ENCODE results near the gene BPIFB6.

BPIFB6 gene

DNA sequence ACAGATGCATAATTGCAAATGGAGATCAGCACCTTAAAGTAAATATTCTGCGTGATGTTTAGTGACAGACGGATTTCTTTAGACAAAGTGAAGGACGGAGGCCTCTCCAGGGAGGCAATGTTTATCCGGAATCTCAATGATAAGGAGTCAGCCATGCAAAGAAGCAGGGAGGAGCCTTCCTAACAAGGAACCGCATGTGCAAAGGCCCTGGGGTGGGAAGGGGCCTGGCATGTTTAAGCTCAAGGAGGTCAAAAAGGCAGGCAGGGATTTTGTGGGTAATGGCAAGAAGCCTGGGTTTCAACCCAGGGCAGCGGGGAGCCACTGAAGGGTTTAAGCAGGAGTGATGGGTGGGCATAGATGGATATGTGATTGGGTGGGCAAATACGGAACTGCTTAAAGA lies 22.9 kb downstream of the BPIFB6 start:
- Mint-ChIP-seq H3K9me3 (no peaks in the 10 kb centered on the region), H3K4me3 (no peak overlapping the region), H3K36me3 (ENCODE audit: low read depth) (no peaks in the 10 kb centered on the region), H3K4me1 (ENCODE audit: low read depth) (no peaks in the 10 kb centered on the region), H3K27ac (no peak overlapping the region), H3K27me3 (no peaks in the 10 kb centered on the region)

GRCh38 chr20:33054791-33055190 lies 23.3 kb downstream of the BPIFB6 start:
- Mint-ChIP-seq H3K4me3 (no peak overlapping the region), H3K36me3 (ENCODE audit: low read depth) (no peaks in the 10 kb centered on the region), H3K4me1 (ENCODE audit: low read depth) (no peaks in the 10 kb centered on the region), H3K9me3 (no peaks in the 10 kb centered on the region), H3K27ac (no peak overlapping the region), H3K27me3 (no peaks in the 10 kb centered on the region)

GRCh38 chr20:33059136-33059535 lies 27.7 kb downstream of the BPIFB6 start:
- H3K9me3 Mint-ChIP-seq: no peaks in the 10 kb centered on the region
- H3K36me3 Mint-ChIP-seq (ENCODE audit: low read depth): no peaks in the 10 kb centered on the region
- no peak overlapping the region for H3K4me3 Mint-ChIP-seq
- no peaks in the 10 kb centered on the region for H3K27me3 Mint-ChIP-seq
- no peak overlapping the region for H3K27ac Mint-ChIP-seq
- H3K4me1 Mint-ChIP-seq (ENCODE audit: low read depth): no peaks in the 10 kb centered on the region

DNA sequence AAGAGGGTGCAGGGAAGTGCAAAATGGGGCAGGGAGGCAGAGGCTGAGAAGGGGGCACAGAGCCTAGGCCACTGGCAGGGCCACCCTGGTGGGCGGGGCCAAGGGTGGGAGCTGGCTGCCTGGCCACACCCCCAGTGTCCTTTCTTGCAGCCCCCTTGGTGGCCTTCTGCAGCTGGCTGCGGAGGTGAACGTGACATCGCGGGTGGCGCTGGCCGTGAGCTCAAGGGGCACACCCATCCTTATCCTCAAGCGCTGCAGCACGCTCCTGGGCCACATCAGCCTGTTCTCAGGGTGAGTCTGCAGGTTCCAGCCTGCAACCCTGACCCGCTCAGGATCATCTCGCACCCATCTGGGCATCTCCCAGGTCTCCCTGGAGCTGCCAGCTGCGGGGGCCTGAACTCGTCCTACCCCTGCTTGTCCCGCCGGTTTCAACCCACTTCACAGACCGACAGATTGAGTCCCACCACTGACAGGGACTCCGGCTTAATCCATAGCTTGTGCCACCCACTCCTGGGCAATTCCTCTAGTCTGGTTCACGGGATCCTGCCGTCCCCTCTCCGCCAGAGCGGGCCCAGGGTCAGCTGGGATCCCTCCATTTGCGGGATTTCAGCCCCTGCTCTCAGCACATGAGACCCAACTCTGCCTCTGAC lies 28.4 kb downstream of the BPIFB6 start:
- Mint-ChIP-seq H3K36me3 (ENCODE audit: low read depth) (no peaks in the 10 kb centered on the region), H3K27me3 (no peaks in the 10 kb centered on the region), H3K9me3 (no peaks in the 10 kb centered on the region), H3K4me3 (no peak overlapping the region), H3K4me1 (ENCODE audit: low read depth) (no peaks in the 10 kb centered on the region), H3K27ac (no peak overlapping the region)

- Mint-ChIP-seq H3K9me3 (no peaks in the 10 kb centered on the region), H3K27me3 (no peaks in the 10 kb centered on the region), H3K4me1 (ENCODE audit: low read depth) (no peaks in the 10 kb centered on the region), H3K4me3 (no peak overlapping the region), H3K27ac (no peak overlapping the region), H3K36me3 (ENCODE audit: low read depth) (no peaks in the 10 kb centered on the region)
These were observed 30.2 kb downstream of the BPIFB6 start for GRCh38 chr20:33061658-33062028.

DNA sequence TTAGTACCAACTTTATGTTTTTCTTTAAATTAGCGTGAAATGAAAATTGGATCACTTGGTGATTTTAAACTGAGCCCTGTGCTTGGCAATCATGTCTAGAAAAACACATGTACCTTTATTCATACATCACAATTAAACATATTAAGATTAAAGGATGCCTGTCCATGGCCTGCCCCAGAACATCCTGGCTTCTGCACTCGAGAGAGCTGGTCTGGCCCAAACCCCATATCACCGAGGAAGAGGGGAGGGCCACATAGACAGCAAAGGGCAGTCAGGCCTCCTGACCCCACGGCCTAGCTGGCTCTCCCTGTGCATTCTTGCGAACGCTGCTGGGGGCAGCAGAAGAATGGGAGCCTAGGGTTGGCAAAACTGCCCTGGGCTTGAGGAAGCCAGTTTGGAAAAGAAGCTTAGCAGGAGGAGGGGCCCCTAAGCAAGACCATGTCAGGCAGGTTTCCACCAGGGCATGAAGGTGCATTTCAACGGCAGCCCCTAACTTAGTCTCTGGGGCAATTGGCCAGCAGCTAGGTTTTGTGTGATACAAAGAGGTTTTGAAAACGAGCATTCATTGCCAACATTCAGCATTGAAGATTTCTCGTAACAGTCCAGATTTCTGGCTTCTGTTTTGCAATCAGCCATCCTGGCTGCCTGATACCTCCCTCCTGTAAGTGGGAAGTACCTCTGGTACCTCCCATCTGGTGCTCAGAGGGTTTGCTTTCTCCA lies 30.8 kb downstream of the BPIFB6 start:
- Mint-ChIP-seq H3K36me3 (ENCODE audit: low read depth) (no peaks in the 10 kb centered on the region), H3K9me3 (no peaks in the 10 kb centered on the region), H3K27ac (no peak overlapping the region), H3K4me3 (no peak overlapping the region), H3K4me1 (ENCODE audit: low read depth) (no peaks in the 10 kb centered on the region), H3K27me3 (no peaks in the 10 kb centered on the region)

GRCh38 chr20:33062825-33063149 lies 31.3 kb downstream of the BPIFB6 start:
- Mint-ChIP-seq H3K4me1 (ENCODE audit: low read depth) (no peaks in the 10 kb centered on the region), H3K27ac (no peak overlapping the region), H3K36me3 (ENCODE audit: low read depth) (no peaks in the 10 kb centered on the region), H3K9me3 (no peaks in the 10 kb centered on the region), H3K27me3 (no peaks in the 10 kb centered on the region), H3K4me3 (no peak overlapping the region)

- Mint-ChIP-seq H3K9me3 (no peaks in the 10 kb centered on the region), H3K4me1 (ENCODE audit: low read depth) (no peaks in the 10 kb centered on the region), H3K27me3 (no peaks in the 10 kb centered on the region), H3K27ac (no peak overlapping the region), H3K36me3 (ENCODE audit: low read depth) (no peaks in the 10 kb centered on the region), H3K4me3 (no peak overlapping the region)
These were observed 31.8 kb downstream of the BPIFB6 start for GRCh38 chr20:33063271-33063670.

GRCh38 chr20:33064572-33065287 lies 33.3 kb downstream of the BPIFB6 start:
- no peaks in the 10 kb centered on the region for H3K9me3 Mint-ChIP-seq
- no peaks in the 10 kb centered on the region for H3K4me1 Mint-ChIP-seq (ENCODE audit: low read depth)
- no peak overlapping the region for H3K4me3 Mint-ChIP-seq
- no peak overlapping the region for H3K27ac Mint-ChIP-seq
- no peaks in the 10 kb centered on the region for H3K27me3 Mint-ChIP-seq
- H3K36me3 Mint-ChIP-seq (ENCODE audit: low read depth): no peaks in the 10 kb centered on the region

- Mint-ChIP-seq H3K27ac (no peak overlapping the region), H3K4me1 (ENCODE audit: low read depth) (no peaks in the 10 kb centered on the region), H3K36me3 (ENCODE audit: low read depth) (no peaks in the 10 kb centered on the region), H3K27me3 (no peaks in the 10 kb centered on the region), H3K9me3 (no peaks in the 10 kb centered on the region), H3K4me3 (no peak overlapping the region)
These were observed 34.3 kb downstream of the BPIFB6 start for GRCh38 chr20:33065785-33066184.

GRCh38 chr20:33067806-33068205 lies 36.4 kb downstream of the BPIFB6 start:
- Mint-ChIP-seq H3K27me3 (no peaks in the 10 kb centered on the region), H3K36me3 (ENCODE audit: low read depth) (no peaks in the 10 kb centered on the region)

GRCh38 chr20:33068251-33068939 lies 36.9 kb downstream of the BPIFB6 start:
- H3K27ac Mint-ChIP-seq: no peak overlapping the region
- no peaks in the 10 kb centered on the region for H3K9me3 Mint-ChIP-seq
- H3K36me3 Mint-ChIP-seq (ENCODE audit: low read depth): no peaks in the 10 kb centered on the region
- H3K4me1 Mint-ChIP-seq (ENCODE audit: low read depth): no peaks in the 10 kb centered on the region
- H3K4me3 Mint-ChIP-seq: no peak overlapping the region
- no peaks in the 10 kb centered on the region for H3K27me3 Mint-ChIP-seq

More at GRCh38 chr20:33067806-33068205, 36.4 kb downstream of the BPIFB6 start:
- Mint-ChIP-seq H3K4me1 (ENCODE audit: low read depth) (no peaks in the 10 kb centered on the region), H3K4me3 (no peak overlapping the region), H3K27ac (no peak overlapping the region), H3K9me3 (no peaks in the 10 kb centered on the region)

DNA sequence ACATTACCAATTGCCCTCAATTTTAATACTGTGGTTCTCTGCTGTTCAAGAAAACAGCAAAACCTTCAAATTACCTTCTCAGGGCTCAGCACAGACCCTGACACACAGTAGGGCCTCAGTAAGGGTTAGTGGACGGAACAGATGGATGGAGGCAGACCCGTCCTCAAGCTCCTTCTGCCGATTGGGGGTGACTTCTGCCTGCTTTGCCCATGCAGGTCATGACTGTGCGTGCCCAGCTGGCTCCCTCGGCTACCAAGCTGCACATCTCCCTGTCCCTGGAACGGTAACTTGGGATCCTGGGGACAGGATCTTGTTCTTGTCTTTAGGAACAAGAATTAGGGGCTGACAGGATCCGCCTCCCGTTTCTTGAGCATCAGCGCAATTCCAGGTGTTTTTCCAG lies 38.2 kb downstream of the BPIFB6 start:
- Mint-ChIP-seq H3K36me3 (ENCODE audit: low read depth) (no peaks in the 10 kb centered on the region), H3K9me3 (no peaks in the 10 kb centered on the region), H3K4me1 (ENCODE audit: low read depth) (no peaks in the 10 kb centered on the region), H3K4me3 (no peak overlapping the region), H3K27me3 (no peaks in the 10 kb centered on the region), H3K27ac (no peak overlapping the region)

DNA sequence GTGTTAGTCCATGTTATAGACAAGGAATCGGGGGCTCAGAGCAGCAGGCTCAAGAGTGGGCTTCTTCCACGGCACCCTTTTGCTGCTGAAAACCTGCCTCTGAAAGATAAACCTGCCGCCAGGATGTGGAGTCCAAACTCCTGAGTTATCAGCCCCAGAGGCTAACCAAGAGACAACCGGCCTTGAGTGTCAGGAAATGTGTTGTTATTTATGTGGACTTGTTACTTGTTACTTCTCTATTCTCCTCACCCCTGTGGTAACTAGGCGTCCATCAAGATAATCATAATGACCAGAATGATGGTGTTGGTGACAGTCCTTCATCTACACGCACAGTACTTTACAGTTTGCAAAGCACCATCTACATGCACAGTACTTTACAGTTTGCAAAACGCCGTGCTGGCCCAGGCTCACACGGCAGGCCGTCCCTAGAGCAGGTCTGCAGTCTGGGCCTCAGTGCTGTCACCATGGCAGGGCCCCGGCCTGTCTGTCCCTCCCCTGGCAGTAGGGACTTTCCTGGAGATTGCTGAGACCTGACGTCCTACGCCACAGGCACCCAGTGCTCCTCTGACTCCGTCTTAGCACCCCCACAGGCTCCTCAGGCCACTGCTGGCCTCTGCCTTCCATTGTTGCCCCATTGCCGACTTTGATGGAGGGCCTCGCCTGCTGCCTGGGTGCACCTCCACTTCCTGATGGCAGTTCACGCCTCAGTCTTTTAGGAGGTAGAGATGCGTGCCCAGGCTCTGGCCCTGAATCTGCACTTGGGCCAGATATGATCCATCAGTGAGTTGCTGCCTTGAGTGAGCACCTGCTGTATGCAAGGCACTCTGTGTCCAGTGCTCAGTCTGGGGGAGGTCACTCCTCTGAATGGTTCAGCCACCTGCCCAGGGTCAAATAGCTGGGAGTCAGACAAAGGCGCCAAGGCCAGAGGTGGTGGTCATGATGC lies 38.9 kb downstream of the BPIFB6 start:
- Mint-ChIP-seq H3K27ac (no peak overlapping the region), H3K4me1 (ENCODE audit: low read depth) (no peaks in the 10 kb centered on the region), H3K27me3 (no peaks in the 10 kb centered on the region), H3K36me3 (ENCODE audit: low read depth) (no peaks in the 10 kb centered on the region), H3K9me3 (no peaks in the 10 kb centered on the region), H3K4me3 (no peak overlapping the region)
